ENCODE results near the gene APMAP. TPM values are rescaled to one million over a fixed set of nuclear protein-coding genes. Genes with fewer than 3 reads are reported as not detected.

The APMAP gene
- total RNA-seq, 1 experiment from 2014 or later: 82.7 TPM

GRCh38 chr20:25022680-25023079 is 30.1 kb upstream of the APMAP start:
- Histone ChIP-seq H3K4me2 (ENCODE audit: low read length) (no peak overlapping the region), H3K27me3 (ENCODE audit: insufficient read depth, low read length) (no peaks in the 10 kb centered on the region), H3K79me2 (ENCODE audit: insufficient read depth, low read length) (no peaks in the 10 kb centered on the region), H3K27ac (ENCODE audit: low read depth, low read length) (no peak overlapping the region), H3K9me2 (ENCODE audit: insufficient read depth) (no peaks in the 10 kb centered on the region), H4K20me1 (ENCODE audit: insufficient read depth) (no peaks in the 10 kb centered on the region), H3K36me3 (ENCODE audit: control insufficient read depth in 1 of 2, insufficient read depth in 2 of 2, low read length in 2 of 2) (no peaks in the 10 kb centered on the region), H3K9me3 (ENCODE audit: control insufficient read depth in 1 of 2, insufficient read depth in 1 of 2, low read depth in 1 of 2, low read length in 2 of 2) (no peaks in the 10 kb centered on the region), H3K4me1 (ENCODE audit: control insufficient read depth in 1 of 2, insufficient read depth in 2 of 2, low read length in 2 of 2) (peaks cover 2 to 6% of the 10 kb centered on the region in 2 experiments; a peak in 2 of 4 replicates), H3K9ac (ENCODE audit: low read length) (no peak overlapping the region), H2AFZ (ENCODE audit: low read depth, low read length, poor library complexity, severe bottlenecking) (no peak overlapping the region), H3K4me3 (replicated peaks in 1 of 2; ENCODE audit: low read depth in 1 of 2, low read length in 2 of 2) (no peak overlapping the region)
- CTCF ChIA-PET: interaction anchor here (0.6 kb wide), 1 partner anchor 14 kb away, joined by 4 read pairs; no protein-coding TSS in a partner anchor
- DNase-seq (ENCODE audit: low read depth, low spot score) (no peak), ATAC-seq (peak; percentile 42; the same call in 1 of the 2 replicates)
- RAD21 ChIA-PET (ENCODE audit: low non-redundant PET in 1 of 2, low total read pairs in 2 of 2, uncharacterized antibody in 2 of 2, unreplicated experiment in 2 of 2): no interaction called here
- BruUV-seq (replicated peaks): no TSS peak
- POLR2A ChIA-PET: no interaction called here
- TF ChIP-seq CEBPB (IDR thresholded peaks at IDR 0.05; ENCODE audit: low read depth) (no peak), ZFX (IDR thresholded peaks at IDR 0.05) (no peak), CTCF (IDR thresholded peaks at IDR 0.05 in 2 of 3, conservative IDR thresholded peaks at IDR 0.05 in 1 of 3; ENCODE audit: borderline replicate concordance in 1 of 3, insufficient read depth in 1 of 3, low read depth in 2 of 3, low read length in 2 of 3) (no peak)
- intact Hi-C loops (cut with micrococcal nuclease): no loop called here

GRCh38 chr20:25021336-25021735 is 28.8 kb upstream of the APMAP start:
- no peak for DNase-seq (ENCODE audit: low read depth, low spot score)
- ChIA-PET POLR2A (no interaction called here), CTCF (no interaction called here), RAD21 (ENCODE audit: low non-redundant PET in 1 of 2, low total read pairs in 2 of 2, uncharacterized antibody in 2 of 2, unreplicated experiment in 2 of 2) (no interaction called here)
- H2AFZ ChIP-seq (ENCODE audit: low read depth, low read length, poor library complexity, severe bottlenecking): no peak overlapping the region
- H4K20me1 ChIP-seq (ENCODE audit: insufficient read depth): no peaks in the 10 kb centered on the region
- no peak overlapping the region for H3K4me3 ChIP-seq (replicated peaks in 1 of 2; ENCODE audit: low read depth in 1 of 2, low read length in 2 of 2)
- no peak for ATAC-seq
- intact Hi-C loops (cut with micrococcal nuclease): no loop called here
- no peak overlapping the region for H3K9ac ChIP-seq (ENCODE audit: low read length)
- no peaks in the 10 kb centered on the region for H3K9me2 ChIP-seq (ENCODE audit: insufficient read depth)
- no peaks in the 10 kb centered on the region for H3K36me3 ChIP-seq (ENCODE audit: control insufficient read depth in 1 of 2, insufficient read depth in 2 of 2, low read length in 2 of 2)
- H3K27ac ChIP-seq (ENCODE audit: low read depth, low read length): no peak overlapping the region
- H3K4me2 ChIP-seq (ENCODE audit: low read length): no peak overlapping the region
- BruUV-seq (replicated peaks): no TSS peak
- peaks cover 12 to 17% of the 10 kb centered on the region in 2 experiments for H3K4me1 ChIP-seq (ENCODE audit: control insufficient read depth in 1 of 2, insufficient read depth in 2 of 2, low read length in 2 of 2)
- H3K27me3 ChIP-seq (ENCODE audit: insufficient read depth, low read length): no peaks in the 10 kb centered on the region
- no peaks in the 10 kb centered on the region for H3K9me3 ChIP-seq (ENCODE audit: control insufficient read depth in 1 of 2, insufficient read depth in 1 of 2, low read depth in 1 of 2, low read length in 2 of 2)
- H3K79me2 ChIP-seq (ENCODE audit: insufficient read depth, low read length): no peaks in the 10 kb centered on the region
- TF ChIP-seq CEBPB (IDR thresholded peaks at IDR 0.05; ENCODE audit: low read depth) (no peak), EZH2 (IDR thresholded peaks at IDR 0.05) (no peak), POLR2A (IDR thresholded peaks at IDR 0.05; ENCODE audit: borderline replicate concordance, extremely low read depth, insufficient read depth, insufficient read length) (no peak), SP1 (IDR thresholded peaks at IDR 0.05; ENCODE audit: low read depth) (no peak), RAD21 (IDR thresholded peaks at IDR 0.05; ENCODE audit: low read depth) (no peak), REST (IDR thresholded peaks at IDR 0.05; ENCODE audit: low read depth) (no peak), JUND (IDR thresholded peaks at IDR 0.05) (no peak), ZFX (IDR thresholded peaks at IDR 0.05) (no peak), SIN3A (IDR thresholded peaks at IDR 0.05; ENCODE audit: low read depth) (no peak), FOSL1 (IDR thresholded peaks at IDR 0.05; ENCODE audit: low read depth) (no peak), ELF1 (IDR thresholded peaks at IDR 0.05; ENCODE audit: borderline replicate concordance, low read depth) (no peak), ATF3 (IDR thresholded peaks at IDR 0.05) (no peak), MAX (IDR thresholded peaks at IDR 0.05) (no peak)
